Thyroid gland (tissue), 4 donors: ENCODE results near the gene CAMK1G.

Experiments used
- CTCF ChIP-seq, 6 experiments: fragments of 200-600 bp in 3 of 6; fragments of 450-650 bp in 3 of 6; sonication (generic) in 3 of 6; IDR thresholded peaks; one replicate each; pipeline ENCODE4 v1.5.1; 2016 to 2019; ENCODE audit warnings: antibody characterized with exemption in 6 of 6, mild to moderate bottlenecking in 2 of 6, inconsistent platforms in 1 of 6, moderate library complexity in 1 of 6
- POLR2A ChIP-seq, 2 donors: fragments of 450-650 bp; IDR thresholded peaks; one replicate each; pipeline ENCODE4 v1.6.1; 2017; ENCODE audit warnings: antibody characterized with exemption in 2 of 2, mild to moderate bottlenecking in 2 of 2, moderate library complexity in 1 of 2

GRCh38 chr1:209595599-209596285 is 12.2 kb downstream of the CAMK1G start:
- TF ChIP-seq CTCF (IDR thresholded peaks at IDR 0.05) (no peak), POLR2A (IDR thresholded peaks at IDR 0.05) (no peak)
